Activated T-cell treated with anti-CD3 and anti-CD28 coated beads, Interleukin-2, amount 50 U/mL, for 48 hours (primary cell): ENCODE data around the gene NOP9.
A peak's percentile ranks its signal among the peaks of the same experiment; 100 is the strongest.

ENCODE experiments used
- DNase-seq, 2 experiments: peaks; one replicate each; pipeline ENCODE4 v3.0.0-alpha.2; 2020

Gene NOP9

DNA sequence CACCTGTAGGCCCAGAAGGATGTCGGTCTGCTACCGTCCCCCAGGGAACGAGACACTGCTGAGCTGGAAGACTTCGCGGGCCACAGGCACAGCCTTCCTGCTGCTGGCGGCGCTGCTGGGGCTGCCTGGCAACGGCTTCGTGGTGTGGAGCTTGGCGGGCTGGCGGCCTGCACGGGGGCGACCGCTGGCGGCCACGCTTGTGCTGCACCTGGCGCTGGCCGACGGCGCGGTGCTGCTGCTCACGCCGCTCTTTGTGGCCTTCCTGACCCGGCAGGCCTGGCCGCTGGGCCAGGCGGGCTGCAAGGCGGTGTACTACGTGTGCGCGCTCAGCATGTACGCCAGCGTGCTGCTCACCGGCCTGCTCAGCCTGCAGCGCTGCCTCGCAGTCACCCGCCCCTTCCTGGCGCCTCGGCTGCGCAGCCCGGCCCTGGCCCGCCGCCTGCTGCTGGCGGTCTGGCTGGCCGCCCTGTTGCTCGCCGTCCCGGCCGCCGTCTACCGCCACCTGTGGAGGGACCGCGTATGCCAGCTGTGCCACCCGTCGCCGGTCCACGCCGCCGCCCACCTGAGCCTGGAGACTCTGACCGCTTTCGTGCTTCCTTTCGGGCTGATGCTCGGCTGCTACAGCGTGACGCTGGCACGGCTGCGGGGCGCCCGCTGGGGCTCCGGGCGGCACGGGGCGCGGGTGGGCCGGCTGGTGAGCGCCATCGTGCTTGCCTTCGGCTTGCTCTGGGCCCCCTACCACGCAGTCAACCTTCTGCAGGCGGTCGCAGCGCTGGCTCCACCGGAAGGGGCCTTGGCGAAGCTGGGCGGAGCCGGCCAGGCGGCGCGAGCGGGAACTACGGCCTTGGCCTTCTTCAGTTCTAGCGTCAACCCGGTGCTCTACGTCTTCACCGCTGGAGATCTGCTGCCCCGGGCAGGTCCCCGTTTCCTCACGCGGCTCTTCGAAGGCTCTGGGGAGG lies 11.3 kb downstream of the NOP9 start, which contains the start of gene LTB4R:
Gene LTB4R (plus strand): TSS at position 857 of the 959 bp plus-strand sequence. CDS start 4,150 bp downstream, outside the sequence.
- peak; percentile 72 to 80 for DNase-seq

DNA sequence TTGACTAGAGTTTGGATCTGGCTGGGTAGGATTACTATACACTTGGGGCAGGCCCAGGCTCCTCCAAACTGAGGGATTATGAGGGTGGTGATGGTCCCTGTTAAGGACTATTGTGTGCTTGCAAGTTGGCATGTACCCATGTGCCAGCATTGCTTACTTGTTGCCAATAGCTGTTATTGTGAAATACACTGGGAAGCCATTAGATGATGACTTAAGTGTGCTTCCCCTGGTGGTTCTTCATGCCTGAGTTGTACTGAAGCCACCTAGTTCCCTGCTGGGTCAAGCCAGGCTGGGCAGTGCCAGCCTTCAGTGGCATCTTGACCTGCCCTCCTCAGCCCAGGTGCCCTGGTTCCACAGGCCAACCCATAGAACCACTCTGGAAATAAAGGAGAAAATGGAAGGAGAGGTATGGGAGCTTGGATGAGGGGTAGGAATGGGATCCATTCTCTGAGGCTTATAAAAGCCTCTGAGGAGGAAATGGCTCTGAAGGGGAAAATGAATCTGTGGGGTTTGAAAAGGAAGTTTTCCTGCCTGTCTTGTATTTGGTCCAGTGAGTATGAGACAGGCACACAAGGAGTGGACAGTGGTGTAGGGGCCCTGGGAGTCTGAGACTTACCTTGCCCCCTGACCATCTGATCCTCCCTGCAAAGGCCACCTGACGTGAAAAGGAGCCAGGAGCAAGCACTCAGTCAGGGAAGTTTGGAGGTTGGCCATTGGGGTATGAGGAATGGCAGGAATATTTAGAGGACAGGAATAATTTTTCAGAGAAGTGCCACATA lies 12.4 kb downstream of the NOP9 start:
- no peak for DNase-seq

DNA sequence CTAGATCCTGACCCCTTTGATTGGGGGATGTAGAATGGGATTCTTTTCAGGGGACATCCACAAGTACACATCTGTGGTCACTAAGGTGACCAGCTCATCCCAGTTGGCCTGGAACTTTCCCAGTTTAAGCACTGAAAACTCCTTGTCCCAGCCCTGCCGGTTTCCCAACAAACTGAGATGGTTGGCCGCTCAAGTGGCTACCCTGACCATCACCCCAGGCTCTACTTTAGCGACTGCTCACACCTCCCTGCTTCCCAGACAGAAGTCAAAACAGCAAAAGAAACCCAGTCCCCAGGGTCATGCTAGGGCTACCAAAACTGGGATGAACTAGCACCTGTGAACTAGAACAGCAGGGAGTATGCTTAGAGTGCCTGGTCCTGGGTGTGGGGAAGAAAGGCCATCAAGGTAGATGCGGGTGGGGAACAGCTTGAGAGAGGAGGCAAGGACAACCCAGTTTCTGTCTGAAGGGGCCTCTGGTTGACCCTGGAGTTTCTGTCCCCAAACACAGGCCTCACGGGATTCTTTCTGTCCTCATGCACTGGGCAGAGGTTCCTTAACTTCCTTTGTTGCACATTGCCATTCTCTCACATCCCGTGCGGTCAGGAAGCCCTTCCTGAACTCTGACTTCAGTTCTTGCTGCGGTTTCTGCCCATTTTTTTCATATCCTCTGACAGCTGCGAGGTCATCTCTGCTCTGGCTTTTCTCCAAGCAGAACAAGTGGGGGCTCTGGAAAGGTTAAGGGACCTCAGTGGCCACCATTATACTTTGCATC lies 13.3 kb downstream of the NOP9 start:
- peak; percentile 46 to 48 for DNase-seq

DNA sequence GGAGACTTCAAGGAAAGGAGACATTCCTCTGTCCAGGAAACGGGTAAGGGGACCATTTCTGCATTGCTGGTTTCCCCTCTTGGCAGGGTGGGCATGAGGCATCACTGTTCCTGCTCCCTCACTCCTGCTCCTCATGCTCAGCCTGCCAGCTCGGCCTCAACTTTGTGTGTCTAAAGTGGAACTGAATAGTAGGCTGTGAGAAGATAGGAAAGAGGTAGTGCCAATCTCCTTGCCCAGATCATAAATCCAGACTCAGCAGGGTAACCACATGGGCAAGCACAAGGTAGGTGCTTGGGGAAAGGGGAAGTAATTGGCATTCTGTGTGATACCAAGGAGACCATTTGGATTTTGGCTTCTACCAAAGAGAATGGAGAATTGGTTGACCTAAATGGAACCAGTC lies 14.3 kb downstream of the NOP9 start:
- DNase-seq, result no peak

DNA sequence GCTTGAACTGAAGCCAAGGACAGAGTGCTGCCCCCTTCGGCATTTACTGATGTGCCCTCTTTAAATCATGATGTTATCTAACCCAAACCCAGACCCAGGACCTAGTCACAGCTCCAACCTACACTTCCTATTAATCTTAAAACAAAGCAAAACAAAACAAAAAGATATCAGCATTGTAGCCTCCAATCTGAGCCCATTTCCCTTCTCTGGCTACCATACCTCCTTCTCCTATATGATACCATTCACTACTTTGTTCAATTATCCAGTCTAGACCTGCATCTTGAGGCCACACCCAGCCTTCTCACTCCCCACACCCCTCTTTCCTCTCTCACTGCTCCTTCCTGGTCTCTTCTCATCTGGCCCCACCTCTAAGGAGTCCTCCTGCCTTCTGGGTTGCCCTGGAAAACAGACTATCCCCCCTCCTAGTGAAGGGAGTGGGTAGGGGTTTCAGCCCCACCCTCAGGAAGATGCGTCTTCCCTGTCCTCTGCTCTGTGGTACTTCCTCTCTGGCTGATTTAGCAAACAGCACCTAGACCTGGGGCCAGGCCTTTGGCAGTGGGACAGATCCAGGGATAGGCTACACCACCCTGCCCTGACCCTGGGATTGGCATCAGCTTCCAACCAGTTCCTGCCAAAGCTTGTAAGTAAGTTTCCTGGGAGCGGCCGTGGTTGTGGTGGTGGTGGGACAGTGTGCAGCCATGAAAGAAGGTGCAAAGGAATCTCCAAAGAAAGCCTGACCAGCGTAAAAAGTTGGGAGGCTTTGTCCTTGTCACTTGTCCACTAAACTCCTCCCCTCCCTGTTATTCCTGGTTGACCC lies 14.9 kb downstream of the NOP9 start:
- no peak for DNase-seq

DNA sequence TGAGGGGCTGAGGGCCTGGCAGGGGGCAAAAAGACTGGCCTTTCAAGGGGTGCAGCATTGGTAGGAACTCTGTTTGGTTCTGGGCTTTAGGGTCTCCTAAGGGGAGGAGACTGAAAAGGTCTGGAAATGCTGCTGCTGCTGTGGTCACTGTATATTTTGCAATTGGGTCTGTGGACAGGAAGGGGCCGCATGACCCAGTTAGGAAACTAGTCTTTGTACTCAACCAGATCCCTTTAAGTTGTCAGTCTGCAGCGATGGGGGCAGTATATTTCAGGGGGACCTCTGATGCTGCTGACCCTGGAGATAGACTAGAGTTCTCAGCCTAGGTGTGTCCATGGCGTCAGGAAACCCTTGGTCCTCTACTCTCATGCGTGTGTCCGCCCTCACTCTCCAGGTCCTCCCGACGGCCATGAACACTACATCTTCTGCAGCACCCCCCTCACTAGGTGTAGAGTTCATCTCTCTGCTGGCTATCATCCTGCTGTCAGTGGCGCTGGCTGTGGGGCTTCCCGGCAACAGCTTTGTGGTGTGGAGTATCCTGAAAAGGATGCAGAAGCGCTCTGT lies 15.7 kb downstream of the NOP9 start:
- DNase-seq, result no peak

DNA sequence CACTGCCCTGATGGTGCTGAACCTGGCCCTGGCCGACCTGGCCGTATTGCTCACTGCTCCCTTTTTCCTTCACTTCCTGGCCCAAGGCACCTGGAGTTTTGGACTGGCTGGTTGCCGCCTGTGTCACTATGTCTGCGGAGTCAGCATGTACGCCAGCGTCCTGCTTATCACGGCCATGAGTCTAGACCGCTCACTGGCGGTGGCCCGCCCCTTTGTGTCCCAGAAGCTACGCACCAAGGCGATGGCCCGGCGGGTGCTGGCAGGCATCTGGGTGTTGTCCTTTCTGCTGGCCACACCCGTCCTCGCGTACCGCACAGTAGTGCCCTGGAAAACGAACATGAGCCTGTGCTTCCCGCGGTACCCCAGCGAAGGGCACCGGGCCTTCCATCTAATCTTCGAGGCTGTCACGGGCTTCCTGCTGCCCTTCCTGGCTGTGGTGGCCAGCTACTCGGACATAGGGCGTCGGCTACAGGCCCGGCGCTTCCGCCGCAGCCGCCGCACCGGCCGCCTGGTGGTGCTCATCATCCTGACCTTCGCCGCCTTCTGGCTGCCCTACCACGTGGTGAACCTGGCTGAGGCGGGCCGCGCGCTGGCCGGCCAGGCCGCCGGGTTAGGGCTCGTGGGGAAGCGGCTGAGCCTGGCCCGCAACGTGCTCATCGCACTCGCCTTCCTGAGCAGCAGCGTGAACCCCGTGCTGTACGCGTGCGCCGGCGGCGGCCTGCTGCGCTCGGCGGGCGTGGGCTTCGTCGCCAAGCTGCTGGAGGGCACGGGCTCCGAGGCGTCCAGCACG lies 16.4 kb downstream of the NOP9 start:
- DNase-seq, result no peak

DNA sequence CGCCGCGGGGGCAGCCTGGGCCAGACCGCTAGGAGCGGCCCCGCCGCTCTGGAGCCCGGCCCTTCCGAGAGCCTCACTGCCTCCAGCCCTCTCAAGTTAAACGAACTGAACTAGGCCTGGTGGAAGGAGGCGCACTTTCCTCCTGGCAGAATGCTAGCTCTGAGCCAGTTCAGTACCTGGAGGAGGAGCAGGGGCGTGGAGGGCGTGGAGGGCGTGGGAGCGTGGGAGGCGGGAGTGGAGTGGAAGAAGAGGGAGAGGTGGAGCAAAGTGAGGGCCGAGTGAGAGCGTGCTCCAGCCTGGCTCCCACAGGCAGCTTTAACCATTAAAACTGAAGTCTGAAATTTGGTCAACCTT lies 16.9 kb downstream of the NOP9 start:
- no peak for DNase-seq

DNA sequence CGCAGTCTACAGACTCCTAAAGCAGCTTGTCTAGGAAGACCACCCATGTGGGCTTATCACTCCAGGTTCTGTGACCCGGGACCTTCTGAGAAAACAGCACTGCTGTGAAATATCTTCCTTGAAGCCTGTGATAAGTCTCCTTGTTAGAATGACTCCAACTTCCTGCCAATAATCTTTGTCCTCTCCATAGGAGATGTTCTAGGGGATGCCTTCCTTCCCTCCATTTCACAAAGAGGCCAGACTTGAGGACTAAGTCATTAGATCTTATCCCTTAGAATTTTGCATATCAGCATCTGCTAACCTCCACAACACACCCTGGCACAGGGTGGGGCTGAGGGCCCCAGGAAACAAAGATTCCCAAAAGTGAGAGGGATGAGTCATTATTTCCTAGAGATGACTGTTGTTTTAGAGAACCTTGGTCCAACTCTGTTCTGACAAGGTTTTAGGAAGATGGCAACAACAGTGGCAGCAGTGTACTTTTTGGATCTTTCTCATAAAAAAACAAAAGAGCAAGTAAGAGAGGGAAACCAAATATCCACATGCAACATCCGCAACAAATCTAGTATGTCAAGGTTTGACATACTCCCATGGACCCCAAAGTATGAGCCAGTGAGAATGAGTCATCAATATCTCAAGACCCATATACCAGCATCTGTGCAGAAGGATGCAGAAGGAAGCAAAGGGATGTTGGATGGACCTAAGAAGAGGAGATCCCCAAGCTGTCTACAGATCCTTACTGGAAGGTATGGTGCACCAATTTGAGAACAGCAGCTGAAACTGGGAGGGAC lies 17.7 kb downstream of the NOP9 start:
- peak in 1 of 2 experiments; percentile 18 for DNase-seq

DNA sequence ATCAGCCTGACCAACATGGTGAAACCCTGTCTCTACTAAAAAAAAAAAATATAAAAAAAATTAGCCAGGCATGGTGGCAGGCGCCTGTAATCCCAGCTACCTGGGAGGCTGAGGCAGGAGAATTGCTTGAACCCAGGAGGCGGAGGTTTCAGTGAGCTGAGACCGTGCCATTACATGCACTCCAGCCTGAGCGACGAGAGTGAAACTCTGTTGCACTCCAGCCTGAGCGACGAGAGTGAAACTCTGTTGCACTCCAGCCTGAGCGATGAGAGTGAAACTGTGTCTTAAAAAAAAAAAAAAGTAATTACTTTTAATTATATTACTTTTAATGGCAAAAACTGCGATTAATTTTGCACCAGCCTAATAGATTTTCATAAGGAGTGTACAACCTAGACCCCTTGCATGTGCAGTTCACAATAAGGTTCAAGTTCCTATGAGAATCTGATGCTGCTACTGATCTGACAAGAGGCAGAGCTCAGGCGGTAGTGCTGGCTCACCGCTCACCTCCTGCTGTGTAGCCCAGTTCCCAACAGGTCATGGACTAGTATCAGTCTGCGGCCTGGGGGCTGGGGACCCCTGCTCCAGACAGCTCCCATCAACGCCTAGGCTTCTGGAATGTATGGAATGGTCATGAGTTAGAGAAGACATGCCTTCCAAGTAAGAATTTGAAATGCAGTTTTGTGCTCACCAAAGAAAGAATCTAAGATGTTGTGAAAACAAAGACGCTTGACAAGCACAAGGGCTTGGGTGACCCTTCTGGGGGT lies 21.7 kb downstream of the NOP9 start:
- no peak for DNase-seq

DNA sequence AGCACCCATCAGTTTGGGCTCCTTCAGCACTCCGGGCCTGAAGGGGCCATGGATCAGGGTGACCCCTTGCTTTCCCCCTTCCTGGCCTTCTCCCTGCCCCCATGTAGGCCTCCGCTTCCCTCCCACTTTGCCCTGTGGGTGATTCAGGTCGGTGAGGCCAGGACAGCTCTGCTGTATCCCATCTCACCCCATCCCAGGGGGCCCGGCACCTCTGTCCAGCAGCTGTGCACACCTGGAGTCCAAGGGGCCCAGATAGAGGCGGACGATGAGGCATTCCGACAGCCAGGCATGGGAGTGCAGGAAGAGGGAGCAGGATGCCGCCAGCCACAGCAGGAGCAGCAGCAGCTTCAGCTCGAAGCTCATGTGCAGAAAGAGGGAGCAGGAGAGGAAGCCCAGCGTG lies 23.0 kb downstream of the NOP9 start:
- DNase-seq, result no peak

DNA sequence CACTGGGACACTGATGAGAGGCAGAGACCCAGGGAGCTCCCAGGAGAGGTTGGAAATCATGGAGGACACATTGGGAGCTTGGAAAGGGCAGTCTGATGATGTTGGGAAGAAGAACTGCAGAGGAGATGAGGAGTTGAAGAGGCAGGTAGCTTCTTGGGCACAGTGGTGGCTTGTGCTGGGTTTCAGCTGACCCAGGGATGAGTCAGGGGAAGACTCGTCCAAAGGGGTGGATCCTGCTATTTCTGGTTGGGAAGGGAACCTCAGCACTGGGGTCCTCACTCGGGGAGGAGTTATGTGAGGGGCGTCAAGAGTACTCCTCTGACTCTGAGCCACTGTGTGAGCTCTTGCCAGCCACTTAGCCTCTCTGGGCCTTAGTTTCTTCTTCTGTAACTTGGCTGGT lies 23.7 kb downstream of the NOP9 start:
- DNase-seq, result no peak

DNA sequence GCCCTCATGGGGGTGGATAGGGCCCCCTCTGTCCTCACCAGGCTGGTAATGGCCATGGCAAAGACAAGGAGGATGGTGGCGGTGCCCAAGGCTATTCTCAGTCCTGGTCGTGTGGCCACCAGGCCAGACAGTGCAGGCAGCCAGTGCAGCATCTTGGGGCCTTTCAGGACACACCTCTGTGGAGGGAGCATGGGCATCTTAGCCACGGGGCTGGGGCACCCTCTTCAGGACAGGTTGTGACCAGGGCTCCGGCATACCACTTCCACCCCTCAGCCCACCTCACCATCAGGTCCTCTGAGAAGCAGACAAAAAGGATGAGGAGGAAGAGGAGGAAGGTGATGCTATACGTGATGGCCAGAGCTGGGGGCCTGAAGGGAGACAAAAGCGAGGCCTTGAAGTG lies 24.4 kb downstream of the NOP9 start:
- DNase-seq, result no peak

DNA sequence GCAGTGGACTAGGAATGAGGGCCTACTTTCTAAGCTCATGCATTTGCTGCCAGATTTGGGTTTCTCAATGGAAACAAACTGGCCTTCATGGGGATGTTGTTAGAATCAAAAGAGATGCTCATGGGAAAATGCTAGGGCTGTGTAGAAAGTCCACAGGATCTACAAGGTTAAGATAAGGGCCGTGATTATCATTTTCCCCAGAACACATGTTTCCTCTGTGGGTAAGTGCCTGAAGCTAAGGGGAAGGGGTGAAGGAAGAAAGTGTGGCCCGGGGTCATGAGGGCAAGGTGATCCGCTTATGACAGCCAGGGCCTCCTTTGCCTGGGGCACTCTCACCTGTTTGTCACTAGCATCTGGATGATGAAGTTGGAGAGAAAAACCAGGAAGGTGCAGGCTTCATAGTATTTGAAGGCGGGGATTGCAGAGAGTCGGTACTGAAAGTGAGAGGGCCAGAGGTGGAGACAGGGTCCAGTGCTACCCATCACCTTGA lies 25.4 kb downstream of the NOP9 start:
- DNase-seq, result no peak

DNA sequence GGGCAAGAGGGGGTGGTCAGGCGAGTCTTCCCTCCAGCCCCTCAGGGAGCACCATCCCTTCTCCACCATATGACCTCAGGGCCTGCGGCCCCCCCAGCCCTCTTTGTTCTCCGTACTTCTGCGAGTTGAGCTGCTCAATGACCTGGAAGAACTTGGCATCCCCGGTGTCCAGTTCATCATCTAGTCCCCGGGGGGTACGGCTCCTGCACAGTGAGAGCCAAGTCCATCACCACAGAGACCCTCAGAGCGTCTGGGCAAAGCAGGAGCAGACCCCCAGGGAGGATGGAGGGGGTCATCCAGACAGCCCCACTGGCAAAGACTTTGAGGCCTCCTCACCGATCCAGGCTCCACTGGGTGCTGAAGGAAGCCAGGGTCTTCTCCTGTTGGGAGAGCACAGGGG lies 26.3 kb downstream of the NOP9 start:
- no peak for DNase-seq

DNA sequence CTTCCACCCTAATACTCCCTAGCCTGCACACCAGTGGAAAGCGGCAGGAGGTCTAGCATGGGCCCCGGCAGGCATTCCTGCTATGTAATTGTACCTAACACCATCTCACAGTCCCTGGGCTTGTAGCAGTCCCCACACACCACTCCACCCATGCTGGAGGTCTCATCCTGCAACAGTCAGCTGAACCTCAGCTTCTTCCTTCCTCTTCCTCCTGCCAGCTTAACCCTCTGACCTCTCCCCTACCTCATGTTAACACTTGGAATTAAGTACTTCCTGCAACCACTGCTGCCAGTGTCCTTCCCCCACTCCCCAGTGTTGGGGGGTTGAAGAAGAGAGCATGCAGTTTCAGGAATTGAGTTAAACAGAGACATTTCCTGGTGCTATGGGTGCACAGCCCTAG lies 27.7 kb downstream of the NOP9 start:
- no peak for DNase-seq

DNA sequence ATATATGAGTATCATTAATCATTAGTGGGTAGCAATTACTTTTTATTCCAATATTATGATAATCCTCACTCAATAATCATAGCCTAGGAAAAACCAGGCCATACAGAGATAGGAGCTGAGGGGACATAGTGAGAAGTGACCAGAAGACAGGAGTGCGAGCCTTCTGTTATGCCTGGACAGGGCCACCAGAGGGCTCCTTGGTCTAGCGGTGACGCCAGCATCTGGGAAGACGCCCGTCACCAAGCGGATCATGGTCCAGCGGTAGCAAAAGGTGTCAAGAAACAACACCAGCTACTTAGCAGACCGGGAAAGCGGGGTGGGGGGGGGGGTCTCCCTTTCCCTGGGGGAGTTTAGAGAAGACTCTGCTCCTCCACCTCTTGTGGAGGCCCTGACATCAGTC lies 28.3 kb downstream of the NOP9 start:
- peak; percentile 35 to 59 for DNase-seq

DNA sequence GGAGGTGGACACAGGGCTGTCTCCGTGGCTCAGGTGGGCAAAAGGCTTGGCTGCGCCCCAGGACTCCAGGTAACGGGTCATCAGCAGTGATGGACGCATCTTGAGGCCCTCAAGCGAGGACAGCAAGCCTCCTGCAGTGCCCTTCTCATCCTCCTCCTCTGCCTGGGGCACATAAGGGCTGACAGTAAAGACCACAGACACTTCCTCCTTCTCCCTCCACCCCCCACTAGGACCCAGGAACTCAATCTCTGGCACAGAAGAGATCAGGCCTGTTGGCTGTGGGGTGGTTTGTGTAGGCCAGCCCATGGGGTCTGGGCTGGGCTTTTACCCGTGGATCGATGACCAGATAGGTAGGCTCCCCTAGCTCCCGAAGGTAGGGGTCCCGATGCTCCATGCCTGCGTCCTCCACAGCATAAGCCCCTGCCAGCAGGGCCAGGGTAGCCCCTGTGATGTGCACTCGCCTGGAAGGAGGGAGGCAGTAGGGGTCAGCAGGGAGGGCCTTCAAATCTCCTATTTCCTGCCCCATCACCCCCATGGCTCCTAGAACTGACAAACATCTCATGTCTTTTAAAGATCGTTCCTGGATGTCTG lies 29.5 kb downstream of the NOP9 start:
- DNase-seq, result no peak

DNA sequence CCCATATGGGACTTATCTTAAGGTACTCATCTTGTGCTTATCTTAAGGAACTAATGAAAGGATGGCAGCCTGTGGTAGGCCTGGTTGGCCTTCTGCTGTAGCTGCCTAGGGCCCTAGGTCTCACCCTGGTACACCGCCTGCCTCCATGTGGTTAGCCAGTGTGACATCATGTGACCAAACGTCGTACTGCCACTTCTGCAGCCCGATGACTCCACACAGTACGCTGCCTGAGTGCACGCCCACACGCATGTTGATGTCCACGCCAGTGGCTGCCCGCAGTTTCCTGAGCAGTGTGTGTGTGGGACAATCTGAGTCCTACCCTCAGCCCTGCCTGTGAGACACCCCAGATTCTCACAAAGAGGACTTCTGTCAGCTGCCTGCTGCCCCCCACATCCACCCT lies 30.1 kb downstream of the NOP9 start:
- peak; percentile 66 to 74 for DNase-seq
